OCI-LY3 (cell line): ENCODE measurements around the gene APOL3.

Experiments
- EZH2phosphoT487 ChIP-seq: fragments of 200-600 bp; shearing (Covaris generic); IDR thresholded peaks from 2 replicates; pipeline ENCODE4 v1.6.1; 2018; ENCODE audit warnings: antibody characterized with exemption, mixed run types, low read depth
- TF ChIP-seq, protein P1 (sequence below): fragments of 200-600, 300-600 bp; sonication (generic); IDR thresholded peaks from 2 replicates; pipeline ENCODE4 v1.5.1; 2014; ENCODE audit warnings: antibody characterized with exemption, low read length, low read depth

- TF ChIP-seq, protein P1, sequence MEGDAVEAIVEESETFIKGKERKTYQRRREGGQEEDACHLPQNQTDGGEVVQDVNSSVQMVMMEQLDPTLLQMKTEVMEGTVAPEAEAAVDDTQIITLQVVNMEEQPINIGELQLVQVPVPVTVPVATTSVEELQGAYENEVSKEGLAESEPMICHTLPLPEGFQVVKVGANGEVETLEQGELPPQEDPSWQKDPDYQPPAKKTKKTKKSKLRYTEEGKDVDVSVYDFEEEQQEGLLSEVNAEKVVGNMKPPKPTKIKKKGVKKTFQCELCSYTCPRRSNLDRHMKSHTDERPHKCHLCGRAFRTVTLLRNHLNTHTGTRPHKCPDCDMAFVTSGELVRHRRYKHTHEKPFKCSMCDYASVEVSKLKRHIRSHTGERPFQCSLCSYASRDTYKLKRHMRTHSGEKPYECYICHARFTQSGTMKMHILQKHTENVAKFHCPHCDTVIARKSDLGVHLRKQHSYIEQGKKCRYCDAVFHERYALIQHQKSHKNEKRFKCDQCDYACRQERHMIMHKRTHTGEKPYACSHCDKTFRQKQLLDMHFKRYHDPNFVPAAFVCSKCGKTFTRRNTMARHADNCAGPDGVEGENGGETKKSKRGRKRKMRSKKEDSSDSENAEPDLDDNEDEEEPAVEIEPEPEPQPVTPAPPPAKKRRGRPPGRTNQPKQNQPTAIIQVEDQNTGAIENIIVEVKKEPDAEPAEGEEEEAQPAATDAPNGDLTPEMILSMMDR, result no peak
- no peak for TF ChIP-seq EZH2phosphoT487
Observed at GRCh38 chr22:36156119-36156514, 4.4 kb downstream of the APOL3 start.
